Caco-2 (cell line): ENCODE measurements around the gene FCRLB. TPM values are rescaled to one million over a fixed set of nuclear protein-coding genes. Genes with fewer than 3 reads are reported as not detected.

Experiments used
- BruUV-seq: library from RNA; stranded (reverse); fragments of 400-500 nt; replicated peaks from 2 replicates; lab custom pipeline; 2021; lab: Mats Ljungman, UMichigan
- CTCF ChIA-PET: fragments of 300-600 bp; sonication (Branson Sonifier 250); formaldehyde crosslinking; loops from one replicate; lab custom pipeline; 2022; ENCODE audit warnings: antibody characterized with exemption; lab: Charles Lee
- POLR2A ChIA-PET: fragments of 300-600 bp; sonication (Branson Sonifier 250); formaldehyde crosslinking; loops from one replicate; lab custom pipeline; 2022; ENCODE audit warnings: antibody characterized with exemption; lab: Charles Lee
- DNase-seq, 2 experiments: peaks; one replicate each; pipeline versions ENCODE4 v3.0.0 to v3.0.0-alpha.2; 2020 to 2022
- H3K27me3 ChIP-seq: replicated peaks from 2 replicates; pipeline ENCODE4 v1.6.0; 2011; ENCODE audit warnings: low read length; ENCODE audit not compliant: control insufficient read depth, insufficient read depth
- H3K36me3 ChIP-seq: 2 replicates; pipeline ENCODE4 v1.5.1; 2011; ENCODE audit warnings: low read length; ENCODE audit not compliant: control insufficient read depth, insufficient read depth
- H3K4me1 ChIP-seq: fragments of 250-450 bp; sonication (Bioruptor Pico); 2 replicates; pipeline ENCODE4 v1.5.1; 2020; ENCODE audit warnings: mild to moderate bottlenecking
- H3K4me3 ChIP-seq: 2 replicates; pipeline ENCODE4 v1.5.1; 2011; ENCODE audit warnings: low read depth, mild to moderate bottlenecking, control low read depth, low read length
- H3K9me3 ChIP-seq: fragments of 250-450 bp; sonication (Bioruptor Pico); 2 replicates; pipeline ENCODE4 v1.5.1; 2020; ENCODE audit warnings: mild to moderate bottlenecking, moderate library complexity
- H3K27ac Mint-ChIP-seq: one replicate; pipeline ENCODE4 v1.8.0; 2022; ENCODE audit warnings: mixed read lengths; ENCODE audit not compliant: unreplicated experiment
- H3K27me3 Mint-ChIP-seq: one replicate; pipeline ENCODE4 v1.8.0; 2022; ENCODE audit warnings: mixed read lengths; ENCODE audit not compliant: insufficient read depth, unreplicated experiment
- H3K36me3 Mint-ChIP-seq: one replicate; pipeline ENCODE4 v1.8.0; 2022; ENCODE audit warnings: mild to moderate bottlenecking, mixed read lengths; ENCODE audit not compliant: insufficient read depth, unreplicated experiment
- H3K4me1 Mint-ChIP-seq: one replicate; pipeline ENCODE4 v1.8.0; 2022; ENCODE audit warnings: low read depth, mixed read lengths; ENCODE audit not compliant: unreplicated experiment
- H3K4me3 Mint-ChIP-seq: one replicate; pipeline ENCODE4 v1.8.0; 2022; ENCODE audit warnings: mild to moderate bottlenecking, moderate library complexity, mixed read lengths; ENCODE audit not compliant: unreplicated experiment
- H3K9me3 Mint-ChIP-seq: one replicate; pipeline ENCODE4 v1.8.0; 2022; ENCODE audit warnings: mixed read lengths; ENCODE audit not compliant: unreplicated experiment
- intact Hi-C: fragments of 100-400 bp; cut with micrococcal nuclease; formaldehyde crosslinking; loops from one replicate; pipeline ENCODE4 v1.10.0; 2022; ENCODE audit not compliant: unreplicated experiment
- total RNA-seq: library from RNA; stranded (reverse); gene quantifications from 2 replicates; pipeline ENCODE4 v1.2.3, GENCODE V29; 2022
- TF ChIP-seq, protein P1 (sequence below), 2 experiments: fragments of 200-600 bp in 1 of 2; IDR thresholded peaks; 1 replicate in 1 of 2; 2 replicates in 1 of 2; pipeline versions ENCODE4 v1.5.1 to v1.8.0; 2011 to 2022; ENCODE audit warnings: antibody characterized with exemption in 1 of 2, control low read depth in 1 of 2, inconsistent platforms in 1 of 2, low read depth in 1 of 2, low read length in 1 of 2, mild to moderate bottlenecking in 1 of 2, moderate library complexity in 1 of 2; ENCODE audit not compliant: insufficient read depth in 1 of 2, severe bottlenecking in 1 of 2, unreplicated experiment in 1 of 2

Gene FCRLB
- total RNA-seq, 1 experiment from 2014 or later, result 0.29 TPM

DNA sequence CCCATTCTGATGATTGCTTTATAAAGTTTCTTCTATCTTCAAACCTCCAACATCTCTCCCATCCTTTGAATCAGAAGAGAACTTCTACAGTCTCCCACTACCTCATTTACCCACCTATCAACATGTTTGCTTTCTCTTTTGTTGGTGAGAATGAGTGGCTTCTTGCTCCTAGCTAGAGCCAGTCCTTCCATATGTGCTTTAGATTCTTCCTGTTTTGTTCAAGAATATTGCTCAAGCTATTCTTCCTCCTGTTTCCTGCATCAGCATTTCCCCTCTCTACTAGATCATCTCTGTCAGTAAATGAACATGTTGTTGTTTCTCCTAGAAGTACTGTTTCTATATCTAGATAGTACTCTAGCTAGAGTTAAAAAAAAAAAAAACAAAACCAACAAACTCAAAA is 51.1 kb downstream of the FCRLB start:
- intact Hi-C loops, result no loop called here
- H3K4me3 Mint-ChIP-seq, result no peak overlapping the region
- TF ChIP-seq, protein P1, sequence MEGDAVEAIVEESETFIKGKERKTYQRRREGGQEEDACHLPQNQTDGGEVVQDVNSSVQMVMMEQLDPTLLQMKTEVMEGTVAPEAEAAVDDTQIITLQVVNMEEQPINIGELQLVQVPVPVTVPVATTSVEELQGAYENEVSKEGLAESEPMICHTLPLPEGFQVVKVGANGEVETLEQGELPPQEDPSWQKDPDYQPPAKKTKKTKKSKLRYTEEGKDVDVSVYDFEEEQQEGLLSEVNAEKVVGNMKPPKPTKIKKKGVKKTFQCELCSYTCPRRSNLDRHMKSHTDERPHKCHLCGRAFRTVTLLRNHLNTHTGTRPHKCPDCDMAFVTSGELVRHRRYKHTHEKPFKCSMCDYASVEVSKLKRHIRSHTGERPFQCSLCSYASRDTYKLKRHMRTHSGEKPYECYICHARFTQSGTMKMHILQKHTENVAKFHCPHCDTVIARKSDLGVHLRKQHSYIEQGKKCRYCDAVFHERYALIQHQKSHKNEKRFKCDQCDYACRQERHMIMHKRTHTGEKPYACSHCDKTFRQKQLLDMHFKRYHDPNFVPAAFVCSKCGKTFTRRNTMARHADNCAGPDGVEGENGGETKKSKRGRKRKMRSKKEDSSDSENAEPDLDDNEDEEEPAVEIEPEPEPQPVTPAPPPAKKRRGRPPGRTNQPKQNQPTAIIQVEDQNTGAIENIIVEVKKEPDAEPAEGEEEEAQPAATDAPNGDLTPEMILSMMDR (IDR thresholded peaks at IDR 0.05; ENCODE audit: insufficient read depth in 1 of 2, low read depth in 1 of 2, low read length in 1 of 2, severe bottlenecking in 1 of 2, unreplicated experiment in 1 of 2), result no peak
- H3K4me3 ChIP-seq, result no peak overlapping the region
- no peaks in the 10 kb centered on the region for H3K4me1 ChIP-seq
- H3K9me3 Mint-ChIP-seq, result no peaks in the 10 kb centered on the region
- H3K36me3 ChIP-seq, result no peaks in the 10 kb centered on the region
- DNase-seq, result no peak
- no peak overlapping the region for H3K27ac Mint-ChIP-seq
- no TSS peak for BruUV-seq
- H3K9me3 ChIP-seq, result no peaks in the 10 kb centered on the region
- H3K27me3 ChIP-seq, result no peaks in the 10 kb centered on the region
- no peaks in the 10 kb centered on the region for H3K4me1 Mint-ChIP-seq
- H3K27me3 Mint-ChIP-seq, result no peaks in the 10 kb centered on the region
- ChIA-PET CTCF (interaction anchor here (1.1 kb wide), 1 partner anchor 265 kb away, joined by 3 read pairs; no protein-coding TSS in a partner anchor), POLR2A (no interaction called here)
- H3K36me3 Mint-ChIP-seq, result no peaks in the 10 kb centered on the region

DNA sequence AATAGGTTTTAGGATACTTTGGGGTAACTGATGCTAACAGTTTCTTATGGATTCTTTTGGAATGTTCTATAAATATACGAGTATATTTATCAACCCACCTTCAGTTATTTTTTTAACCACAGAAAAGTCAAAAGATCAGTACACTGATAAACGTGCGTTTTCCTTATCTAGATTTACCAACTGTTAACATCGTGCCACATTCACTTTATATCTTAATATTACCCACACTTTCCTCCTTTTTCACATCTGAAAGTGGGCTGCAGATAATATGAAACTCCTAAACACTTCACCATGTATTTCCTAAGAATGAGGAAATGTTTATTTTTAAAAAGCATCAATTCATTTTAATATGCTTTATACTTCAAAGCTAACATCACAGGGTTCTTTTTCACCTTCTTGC is 52.4 kb downstream of the FCRLB start:
- CTCF ChIA-PET, result no interaction called here
- H3K27ac Mint-ChIP-seq, result no peak overlapping the region

DNA sequence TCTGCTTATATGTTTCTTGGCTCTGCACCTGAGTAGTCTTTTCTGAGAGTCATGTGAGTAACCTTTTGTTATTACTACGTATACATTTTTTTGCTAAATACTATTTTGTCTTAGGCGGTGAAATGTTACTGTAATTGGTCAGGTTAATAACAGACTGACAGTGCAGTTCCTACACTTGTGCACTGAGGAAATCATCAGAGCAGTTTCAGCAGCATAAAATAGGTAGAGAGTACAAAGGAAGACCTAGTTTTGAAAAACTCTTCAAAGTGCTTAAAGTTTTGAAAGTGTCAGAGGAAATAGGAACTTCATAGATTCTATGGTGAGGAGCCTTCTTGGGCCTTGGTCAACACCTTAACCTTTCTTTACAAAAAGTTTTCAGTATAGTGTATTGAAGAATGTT is 55.9 kb downstream of the FCRLB start:
- ChIA-PET CTCF (no interaction called here), POLR2A (no interaction called here)
- no peaks in the 10 kb centered on the region for H3K4me1 Mint-ChIP-seq
- TF ChIP-seq, protein P1 (IDR thresholded peaks at IDR 0.05; ENCODE audit: insufficient read depth in 1 of 2, low read depth in 1 of 2, low read length in 1 of 2, severe bottlenecking in 1 of 2, unreplicated experiment in 1 of 2), result no peak
- H3K9me3 Mint-ChIP-seq, result no peaks in the 10 kb centered on the region
- H3K27me3 Mint-ChIP-seq, result no peaks in the 10 kb centered on the region
- Histone ChIP-seq H3K4me1 (no peaks in the 10 kb centered on the region), H3K4me3 (no peak overlapping the region), H3K36me3 (no peaks in the 10 kb centered on the region), H3K27me3 (no peaks in the 10 kb centered on the region), H3K9me3 (no peaks in the 10 kb centered on the region)
- intact Hi-C loops, result no loop called here
- H3K27ac Mint-ChIP-seq, result no peak overlapping the region
- H3K36me3 Mint-ChIP-seq, result no peaks in the 10 kb centered on the region
- BruUV-seq, result no TSS peak
- H3K4me3 Mint-ChIP-seq, result no peak overlapping the region
- no peak for DNase-seq

More for the DNA sequence above, 52.4 kb downstream of the FCRLB start:
- H3K27me3 ChIP-seq, result no peaks in the 10 kb centered on the region
- TF ChIP-seq, protein P1 (IDR thresholded peaks at IDR 0.05; ENCODE audit: insufficient read depth in 1 of 2, low read depth in 1 of 2, low read length in 1 of 2, severe bottlenecking in 1 of 2, unreplicated experiment in 1 of 2), result no peak
- no peak overlapping the region for H3K4me3 Mint-ChIP-seq
- no peaks in the 10 kb centered on the region for H3K36me3 Mint-ChIP-seq
- H3K4me1 Mint-ChIP-seq, result no peaks in the 10 kb centered on the region
- no peak for DNase-seq
- BruUV-seq, result no TSS peak
- H3K4me3 ChIP-seq, result no peak overlapping the region
- intact Hi-C loops, result no loop called here
- no peaks in the 10 kb centered on the region for H3K27me3 Mint-ChIP-seq
- no peaks in the 10 kb centered on the region for H3K9me3 Mint-ChIP-seq
- no peaks in the 10 kb centered on the region for H3K36me3 ChIP-seq
- POLR2A ChIA-PET, result no interaction called here
- no peaks in the 10 kb centered on the region for H3K9me3 ChIP-seq
- no peaks in the 10 kb centered on the region for H3K4me1 ChIP-seq

Other genes with a start within 250 kb of the FCRLB start
- gene FCGR2A, start 216.1 kb upstream of the FCRLB start, total RNA-seq, result not detected in 2 replicates
- 0.32 and 0.60 TPM in 2 replicates for gene HSPA6, start 197.0 kb upstream of the FCRLB start, total RNA-seq
- gene FCGR3A, start 171.7 kb upstream of the FCRLB start, total RNA-seq, result not detected in 2 replicates
- not detected in 2 replicates for gene FCGR3B, start 90.4 kb upstream of the FCRLB start, total RNA-seq
- not detected in 2 replicates for gene FCGR2B, start 58.4 kb upstream of the FCRLB start, total RNA-seq
- gene FCRLA, start 14.3 kb upstream of the FCRLB start, total RNA-seq, result not detected in 2 replicates
- 51.2 and 54.9 TPM in 2 replicates for gene DUSP12, start 28.2 kb downstream of the FCRLB start, total RNA-seq
- 14.5 and 16.4 TPM in 2 replicates for gene ATF6, start 44.8 kb downstream of the FCRLB start, total RNA-seq